SK-N-SH (cell line): ENCODE data around the gene RBM15B. TPM values are rescaled to one million over a fixed set of nuclear protein-coding genes. Genes with fewer than 3 reads are reported as not detected.

ENCODE experiments used
- CTCF ChIA-PET: fragments of 300-600, 350-600 bp; formaldehyde crosslinking; extraction: SDS; loops from one replicate; lab custom pipeline; 2021; lab: Yijun Ruan, JAX
- POLR2A ChIA-PET: fragments of 350-600 bp; sonication (Branson Sonifier 250); formaldehyde crosslinking; extraction: SDS; loops from one replicate; lab custom pipeline; 2020; ENCODE audit warnings: antibody characterized with exemption, inconsistent platforms; lab: Yijun Ruan, JAX
- DNase-seq: peaks from one replicate; pipeline ENCODE4 v3.0.0; 2012
- H2AFZ ChIP-seq: fragments of 200-600 bp; sonication (generic); 2 replicates; pipeline ENCODE4 v1.8.1; 2016; ENCODE audit warnings: antibody characterized with exemption, mild to moderate bottlenecking, low read depth
- H3F3A ChIP-seq: fragments of 200-600 bp; sonication (generic); replicated peaks from 2 replicates; pipeline ENCODE3; 2016; ENCODE audit warnings: antibody characterized with exemption, mild to moderate bottlenecking; ENCODE audit not compliant: insufficient read depth
- H3K27ac ChIP-seq, 2 experiments: fragments of 200-500 bp in 1 of 2; fragments of 200-600 bp in 1 of 2; sonication (Bioruptor generic) in 1 of 2; sonication (generic), shearing (Covaris generic) in 1 of 2; 2 replicates each; pipeline versions ENCODE4 v1.5.1 to v1.6.1; 2014 to 2016; ENCODE audit warnings: low read depth in 2 of 2, inconsistent platforms in 1 of 2, low read length in 1 of 2, mild to moderate bottlenecking in 1 of 2, mixed read lengths in 1 of 2
- H3K27me3 ChIP-seq: fragments of 200-600 bp; sonication (generic), shearing (Covaris generic); 2 replicates; pipeline ENCODE4 v1.6.1; 2016; ENCODE audit warnings: mixed run types; ENCODE audit not compliant: insufficient read depth
- H3K36me3 ChIP-seq, 2 experiments: fragments of 200-500 bp in 1 of 2; fragments of 200-600 bp in 1 of 2; sonication (Bioruptor generic) in 1 of 2; sonication (generic) in 1 of 2; replicated peaks in 1 of 2; 2 replicates each; pipeline versions ENCODE3 to v1.5.1; 2014 to 2016; ENCODE audit warnings: low read length in 1 of 2, mild to moderate bottlenecking in 1 of 2; ENCODE audit not compliant: insufficient read depth in 2 of 2, control insufficient read depth in 1 of 2
- H3K4me1 ChIP-seq, 2 experiments: fragments of 200-500 bp in 1 of 2; fragments of 200-600 bp in 1 of 2; sonication (Bioruptor generic) in 1 of 2; sonication (generic), shearing (Covaris generic) in 1 of 2; 2 replicates each; pipeline versions ENCODE4 v1.5.1 to v1.6.1; 2014 to 2016; ENCODE audit warnings: low read depth in 1 of 2, low read length in 1 of 2, mixed run types in 1 of 2; ENCODE audit not compliant: insufficient read depth in 2 of 2, control insufficient read depth in 1 of 2
- H3K4me2 ChIP-seq: fragments of 200-600 bp; sonication (generic), shearing (Covaris generic); 2 replicates; pipeline ENCODE4 v1.6.1; 2017; ENCODE audit warnings: mixed run types
- H3K4me3 ChIP-seq, 2 experiments: fragments of 200-500 bp in 1 of 2; fragments of 200-600 bp in 1 of 2; sonication (Bioruptor generic) in 1 of 2; sonication (generic), shearing (Covaris generic) in 1 of 2; 2 replicates each; pipeline versions ENCODE4 v1.5.1 to v1.8.1; 2014 to 2016; ENCODE audit warnings: low read depth in 2 of 2, inconsistent platforms in 1 of 2, low read length in 1 of 2, mild to moderate bottlenecking in 1 of 2, mixed read lengths in 1 of 2, moderate library complexity in 1 of 2
- H3K79me2 ChIP-seq: fragments of 200-600 bp; sonication (generic); 2 replicates; pipeline ENCODE4 v1.8.1; 2017; ENCODE audit warnings: mild to moderate bottlenecking; ENCODE audit not compliant: insufficient read depth
- H3K9ac ChIP-seq: fragments of 200-600 bp; sonication (generic); 2 replicates; pipeline ENCODE4 v1.6.1; 2017; ENCODE audit warnings: mixed run types
- H3K9me2 ChIP-seq: fragments of 200-600 bp; sonication (generic); 2 replicates; pipeline ENCODE4 v1.6.1; 2017; ENCODE audit warnings: mixed run types
- H3K9me3 ChIP-seq: fragments of 200-600 bp; sonication (generic); 2 replicates; pipeline ENCODE4 v1.6.1; 2017; ENCODE audit warnings: mixed run types, mild to moderate bottlenecking, moderate library complexity
- H4K20me1 ChIP-seq: fragments of 200-600 bp; sonication (generic); 2 replicates; pipeline ENCODE4 v1.6.1; 2017; ENCODE audit warnings: mild to moderate bottlenecking, mixed run types; ENCODE audit not compliant: insufficient read depth
- CHD2 ChIP-seq: fragments of 150-350 bp; IDR thresholded peaks from 2 replicates; pipeline ENCODE4 v1.6.1; 2018; ENCODE audit warnings: low read length; ENCODE audit not compliant: partially characterized antibody
- JUND ChIP-seq: IDR thresholded peaks from 2 replicates; pipeline ENCODE4 v1.4.0; 2012
- MAX ChIP-seq: IDR thresholded peaks from 2 replicates; pipeline ENCODE4 v1.4.0; 2012; ENCODE audit warnings: low read depth
- MEF2A ChIP-seq: IDR thresholded peaks from 2 replicates; pipeline ENCODE4 v1.4.0; 2012; ENCODE audit warnings: low read depth, borderline replicate concordance
- NRF1 ChIP-seq: IDR thresholded peaks from 2 replicates; pipeline ENCODE4 v1.6.1; 2012; ENCODE audit warnings: low read depth, mild to moderate bottlenecking, low read length
- PBX3 ChIP-seq: IDR thresholded peaks from 2 replicates; pipeline ENCODE4; 2012
- POLR2AphosphoS5 ChIP-seq: IDR thresholded peaks from 2 replicates; pipeline ENCODE4 v1.6.1; 2012; ENCODE audit warnings: low read depth, low read length
- RFX5 ChIP-seq: IDR thresholded peaks from 2 replicates; pipeline ENCODE4 v1.6.1; 2012; ENCODE audit warnings: mild to moderate bottlenecking, improper control_type of control experiment, low read length
- RXRA ChIP-seq: IDR thresholded peaks from 2 replicates; pipeline ENCODE4 v1.4.0; 2012; ENCODE audit warnings: low read depth, mild to moderate bottlenecking, borderline replicate concordance
- TEAD4 ChIP-seq: IDR thresholded peaks from 2 replicates; pipeline ENCODE4 v1.4.0; 2012; ENCODE audit warnings: mild to moderate bottlenecking, borderline replicate concordance; ENCODE audit not compliant: insufficient read depth
- WGBS: methylation state at CpG from one replicate; pipeline ENCODE4 v1.1.6; 2017; ENCODE audit warnings: low lambda C conversion rate; 5-methylcytosine and 5-hydroxymethylcytosine counted together
- polyA plus RNA-seq, 3 experiments: library from polyadenylated mRNA; depleted of rRNA; stranded (reverse); fragments of >200 nt; gene quantifications; 2 replicates each; pipeline ENCODE4 v1.2.3, GENCODE V29; 2012
- TF ChIP-seq, protein P1 (sequence below): fragments of 200-600 bp; sonication (generic); IDR thresholded peaks from 2 replicates; pipeline ENCODE4 v1.6.1; 2017; ENCODE audit warnings: antibody characterized with exemption, mild to moderate bottlenecking, moderate library complexity

Gene RBM15B
- polyA plus RNA-seq, 1 of the 3 experiments (the other 2 are of a cell fraction): 17.0 TPM

DNA sequence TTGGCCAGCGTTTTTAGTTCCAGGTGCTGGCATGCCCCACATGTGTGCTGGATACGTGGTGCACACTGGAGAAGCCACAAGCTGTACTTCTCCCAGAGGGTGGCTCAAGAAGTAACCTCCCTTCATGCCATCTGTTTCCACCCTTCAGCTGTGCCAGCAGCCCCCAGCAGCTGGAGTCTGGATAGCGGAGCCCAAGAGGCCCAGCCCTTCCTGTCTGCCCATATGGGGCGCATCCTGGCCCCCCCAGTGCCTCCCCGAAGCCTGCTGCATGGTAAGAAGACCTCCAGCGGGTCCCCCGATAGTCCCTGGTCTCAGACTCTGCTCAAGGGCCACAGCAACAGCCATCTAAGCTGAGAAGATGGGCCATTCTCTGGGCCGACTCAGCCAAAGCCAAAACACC, 11.8 kb upstream of the RBM15B start (continued):
- TF ChIP-seq, protein P1, sequence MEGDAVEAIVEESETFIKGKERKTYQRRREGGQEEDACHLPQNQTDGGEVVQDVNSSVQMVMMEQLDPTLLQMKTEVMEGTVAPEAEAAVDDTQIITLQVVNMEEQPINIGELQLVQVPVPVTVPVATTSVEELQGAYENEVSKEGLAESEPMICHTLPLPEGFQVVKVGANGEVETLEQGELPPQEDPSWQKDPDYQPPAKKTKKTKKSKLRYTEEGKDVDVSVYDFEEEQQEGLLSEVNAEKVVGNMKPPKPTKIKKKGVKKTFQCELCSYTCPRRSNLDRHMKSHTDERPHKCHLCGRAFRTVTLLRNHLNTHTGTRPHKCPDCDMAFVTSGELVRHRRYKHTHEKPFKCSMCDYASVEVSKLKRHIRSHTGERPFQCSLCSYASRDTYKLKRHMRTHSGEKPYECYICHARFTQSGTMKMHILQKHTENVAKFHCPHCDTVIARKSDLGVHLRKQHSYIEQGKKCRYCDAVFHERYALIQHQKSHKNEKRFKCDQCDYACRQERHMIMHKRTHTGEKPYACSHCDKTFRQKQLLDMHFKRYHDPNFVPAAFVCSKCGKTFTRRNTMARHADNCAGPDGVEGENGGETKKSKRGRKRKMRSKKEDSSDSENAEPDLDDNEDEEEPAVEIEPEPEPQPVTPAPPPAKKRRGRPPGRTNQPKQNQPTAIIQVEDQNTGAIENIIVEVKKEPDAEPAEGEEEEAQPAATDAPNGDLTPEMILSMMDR: no peak
- TF ChIP-seq RXRA (no peak), TEAD4 (no peak), JUND (no peak), MAX (no peak), CHD2 (no peak), PBX3 (no peak)

- no peaks in the 10 kb centered on the region for H4K20me1 ChIP-seq
- 100% methylated on average over 5 of the region's 8 CpGs for WGBS
- ChIA-PET POLR2A (no interaction called here), CTCF (interaction anchor here (0.7 to 6.2 kb wide), 5 partner anchors 8 to 764 kb away, joined by 3 to 53 read pairs (median 6); partner anchors contain the start of gene MAPKAPK3)
- no peak overlapping the region for H3K27ac ChIP-seq
- no peak overlapping the region for H3K9ac ChIP-seq
- H3K4me1 ChIP-seq: peaks cover 6% of the 10 kb centered on the region in 2 experiments; a peak in 3 of 4 replicates
- no peak overlapping the region for H3K4me2 ChIP-seq
- no peaks in the 10 kb centered on the region for H3K36me3 ChIP-seq
- no peak overlapping the region for H3K4me3 ChIP-seq
- peaks cover 18% of the 10 kb centered on the region for H3K79me2 ChIP-seq
- H3K9me2 ChIP-seq: no peaks in the 10 kb centered on the region
- H3K9me3 ChIP-seq: no peaks in the 10 kb centered on the region
- no peaks in the 10 kb centered on the region for H3F3A ChIP-seq
- no peaks in the 10 kb centered on the region; the same call in 1 of the 2 replicates for H3K27me3 ChIP-seq
- no peak for DNase-seq
- TF ChIP-seq MEF2A (no peak), RXRA (no peak), NRF1 (no peak), RFX5 (no peak), POLR2AphosphoS5 (no peak)
- TF ChIP-seq, all 33 proteins: peak for 0
- H2AFZ ChIP-seq: no peak overlapping the region
Measured at GRCh38 chr3:51379746-51380455, 11.2 kb upstream of the RBM15B start.
